ENCODE results near the gene FRMD8. TPM values are rescaled to one million over a fixed set of nuclear protein-coding genes. Genes with fewer than 3 reads are reported as not detected.

FRMD8 gene
- total and polyA plus RNA-seq, 2 donors (not counting 3 experiments of a cell fraction or from before 2014, with no cell fraction given) = 36.4 to 53.9 TPM

- Histone ChIP-seq H3K9me1 (replicated peaks; ENCODE audit: control insufficient read depth, extremely low read depth, insufficient read depth, low read length) (no peaks in the 10 kb centered on the region), H3K4me2 (ENCODE audit: insufficient read depth, low read length) (peak overlapping the region; percentile 21), H3K27me3 (ENCODE audit: control insufficient read depth in 2 of 2, insufficient read depth in 2 of 2, low read length in 2 of 2) (no peaks in the 10 kb centered on the region), H3K36me3 (ENCODE audit: control insufficient read depth in 2 of 2, extremely low read depth in 1 of 2, insufficient read depth in 2 of 2, low read length in 2 of 2) (no peaks in the 10 kb centered on the region), H2AFZ (ENCODE audit: low read depth, low read length) (peak overlapping the region; percentile 32), H3K9ac (replicated peaks; ENCODE audit: extremely low read depth, insufficient read depth, low read length) (peak overlapping the region; percentile 62), H3K4me1 (ENCODE audit: control insufficient read depth, extremely low read depth, insufficient read depth, low read length) (peaks cover 38% of the 10 kb centered on the region), H3K27ac (ENCODE audit: insufficient read depth, low read depth, low read length) (peak overlapping the region; percentile 95), H3K9me3 (replicated peaks; ENCODE audit: control insufficient read depth, insufficient read depth, low read length) (no peaks in the 10 kb centered on the region), H4K20me1 (replicated peaks; ENCODE audit: control insufficient read depth, extremely low read depth, insufficient read depth, low read length) (no peaks in the 10 kb centered on the region), H3K4me3 (replicated peaks in 1 of 3; ENCODE audit: insufficient read depth in 1 of 3, low read depth in 1 of 3, low read length in 3 of 3) (peak overlapping the region in 1 of 3 experiments; percentile 20), H3K79me2 (ENCODE audit: control insufficient read depth, insufficient read depth, low read length) (peaks cover 3% of the 10 kb centered on the region)
- POLR2A ChIA-PET = interaction anchor here (0.6 to 3.4 kb wide), 6 partner anchors 38 to 127 kb away, joined by 3 to 23 read pairs (median 6); partner anchors contain the start of genes MALAT1 and NEAT1
- TSS peak; percentile 10 for BruUV-seq (replicated peaks)
- no peak for TF ChIP-seq JUN (IDR thresholded peaks at IDR 0.05; ENCODE audit: borderline replicate concordance, insufficient read depth, insufficient read length, low read depth)
- TF ChIP-seq FOS (IDR thresholded peaks at IDR 0.05; ENCODE audit: borderline replicate concordance, insufficient read depth, low read length) = no peak
- TF ChIP-seq POLR2AphosphoS5 (IDR thresholded peaks at IDR 0.05; ENCODE audit: insufficient read depth, low read depth, low read length) = no peak
- TF ChIP-seq MAX (IDR thresholded peaks at IDR 0.05; ENCODE audit: insufficient read depth, insufficient read length) = no peak
- TF ChIP-seq POLR2A (IDR thresholded peaks at IDR 0.05; ENCODE audit: low read depth, low read length) = no peak
- no peak for TF ChIP-seq MYC (IDR thresholded peaks at IDR 0.05; ENCODE audit: low read depth, low read length)
- no peak for TF ChIP-seq CTCF (IDR thresholded peaks at IDR 0.05; ENCODE audit: extremely low read depth in 1 of 2, insufficient read depth in 1 of 2, low read depth in 1 of 2, low read length in 2 of 2)
- no peak for TF ChIP-seq EZH2 (IDR thresholded peaks at IDR 0.05; ENCODE audit: borderline replicate concordance, low read depth, low read length, severe bottlenecking)
- TF ChIP-seq GATA2 (IDR thresholded peaks at IDR 0.05; ENCODE audit: insufficient read depth, insufficient read length, low read depth, low read length) = no peak
- DNase-seq (ENCODE audit: low read depth, low spot score) = no peak
- intact Hi-C loops (cut with micrococcal nuclease) = loop anchor here (1.0 to 5.0 kb wide), 7 partner anchors 10 to 191 kb away; partner anchors contain the start of genes FAM89B, NEAT1 and ZNRD2
- dilution Hi-C loops (cut with MboI; ENCODE audit: extremely low pct_ligation_motif_present, low sequenced_read_pairs) = no loop called here
- CTCF ChIA-PET = interaction anchor here (0.6 to 3.5 kb wide), 19 partner anchors 11 to 128 kb away, joined by 3 to 38 read pairs (median 4); partner anchors contain the start of gene NEAT1
- FAIRE-seq = no peak
Observed at GRCh38 chr11:65381716-65382032, 4.8 kb upstream of the FRMD8 start.
